HUES64 (cell line): Measurements from ENCODE around the gene PLPP2. TPM values are rescaled to one million over a fixed set of nuclear protein-coding genes. Genes with fewer than 3 reads are reported as not detected.
A peak's percentile ranks its signal among the peaks of the same experiment; 100 is the strongest.

Source experiments
- H3K27ac ChIP-seq: 2 replicates; pipeline ENCODE4 v1.7.0; 2013; ENCODE audit warnings: low read depth, low read length, inconsistent platforms
- H3K27me3 ChIP-seq: 2 replicates; pipeline ENCODE4 v1.6.1; 2013; ENCODE audit warnings: mild to moderate bottlenecking, low read length; ENCODE audit not compliant: insufficient read depth
- H3K36me3 ChIP-seq: 2 replicates; pipeline ENCODE4 v1.6.1; 2013; ENCODE audit warnings: mild to moderate bottlenecking, low read length; ENCODE audit not compliant: insufficient read depth
- H3K4me1 ChIP-seq: 2 replicates; pipeline ENCODE4 v1.6.1; 2013; ENCODE audit warnings: mild to moderate bottlenecking, low read length, moderate library complexity; ENCODE audit not compliant: insufficient read depth
- H3K4me3 ChIP-seq: 2 replicates; pipeline ENCODE4 v1.5.1; 2013; ENCODE audit warnings: mild to moderate bottlenecking, low read length, moderate library complexity
- H3K9ac ChIP-seq: 2 replicates; pipeline ENCODE4 v1.6.1; 2013; ENCODE audit warnings: mild to moderate bottlenecking, low read depth, low read length
- H3K9me3 ChIP-seq: 2 replicates; pipeline ENCODE4 v1.6.1; 2013; ENCODE audit warnings: low read depth, low read length; ENCODE audit not compliant: insufficient read depth
- WGBS: fragments of 150-250, 120-280 bp; methylation state at CpG from one replicate; pipeline ENCODE4 v1.1.7; 2013; ENCODE audit warnings: missing lambda C conversion rate; 5-methylcytosine and 5-hydroxymethylcytosine counted together
- polyA plus RNA-seq, 2 experiments: library from polyadenylated mRNA; stranded (reverse); fragments of 50-300 nt; gene quantifications; one replicate each; pipeline ENCODE4 v1.2.3, GENCODE V29; 2013

PLPP2 gene
- polyA plus RNA-seq (2013, experiment 1 of 2) = 39.5 TPM
- 28.5 TPM for polyA plus RNA-seq (2013, experiment 2 of 2)

GRCh38 chr19:291006-291521 is at the start of gene PLPP2:
Gene PLPP2 (minus strand): TSS chr19:291403. CDS start chr19:291336, 67 bp downstream.
- peaks cover 14% of the 10 kb centered on the region for H3K36me3 ChIP-seq
- peak within 1 kb of the TSS; percentile 97 for H3K27ac ChIP-seq
- peaks cover 31% of the 10 kb centered on the region for H3K4me1 ChIP-seq
- H3K4me3 ChIP-seq = peak within 1 kb of the TSS; percentile 57
- WGBS = 2% methylated on average over 47 of the region's 60 CpGs
- H3K27me3 ChIP-seq = peaks cover 14% of the 10 kb centered on the region
- no peaks in the 10 kb centered on the region for H3K9me3 ChIP-seq
- peak within 1 kb of the TSS; percentile 85 for H3K9ac ChIP-seq

DNA sequence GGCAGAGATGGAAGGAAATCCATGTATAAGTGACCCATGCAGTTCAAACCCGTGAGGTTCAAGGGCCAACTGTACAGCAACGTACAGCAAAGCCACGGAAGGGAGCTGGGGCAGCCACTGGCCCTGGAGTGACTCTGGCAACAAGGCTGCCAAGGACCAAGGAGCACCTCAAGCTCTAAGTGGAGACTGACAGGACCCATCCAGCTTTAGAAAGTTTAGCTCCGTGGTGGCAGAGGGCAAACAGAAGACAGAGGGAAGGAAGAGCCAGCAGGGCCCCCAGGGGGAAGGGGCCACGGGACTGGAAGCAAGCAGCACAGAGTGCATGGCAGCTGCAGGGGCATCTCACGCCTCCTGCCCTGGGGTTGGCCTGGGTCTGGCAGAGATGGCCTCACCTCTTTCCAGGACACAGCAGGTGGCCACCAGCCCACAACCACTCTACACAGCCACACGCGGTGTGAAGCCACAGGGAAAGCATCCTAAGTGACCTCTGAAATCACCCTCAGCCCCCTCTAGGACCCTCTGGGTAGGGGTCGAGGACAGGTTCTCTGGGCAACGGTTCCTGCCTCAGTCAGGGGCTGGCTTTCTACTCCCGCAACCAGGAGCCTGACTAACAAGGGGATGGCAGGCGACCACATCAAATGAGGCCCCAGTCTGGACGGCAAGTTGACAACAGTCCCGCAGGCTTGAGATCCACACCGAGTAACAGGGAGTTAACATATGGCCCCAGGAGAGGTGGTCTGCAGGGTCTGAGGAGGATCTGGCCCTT is 49.6 kb upstream of the PLPP2 start:
- peaks cover 22% of the 10 kb centered on the region for H3K36me3 ChIP-seq
- peaks cover 5% of the 10 kb centered on the region; the same call in 1 of the 2 replicates for H3K4me1 ChIP-seq
- no peak overlapping the region for H3K27ac ChIP-seq
- WGBS = 89% methylated on average over 15 of the region's 15 CpGs
- no peaks in the 10 kb centered on the region for H3K9me3 ChIP-seq
- H3K27me3 ChIP-seq = peaks cover 8% of the 10 kb centered on the region; the same call in 1 of the 2 replicates
- H3K9ac ChIP-seq = no peak overlapping the region
- H3K4me3 ChIP-seq = no peak overlapping the region

GRCh38 chr19:339262-339887 is 48.2 kb upstream of the PLPP2 start:
- H3K27ac ChIP-seq = no peak overlapping the region
- H3K27me3 ChIP-seq = no peaks in the 10 kb centered on the region
- 91% methylated on average over 10 of the region's 10 CpGs for WGBS
- H3K36me3 ChIP-seq = peaks cover 33% of the 10 kb centered on the region
- H3K4me3 ChIP-seq = no peak overlapping the region
- H3K4me1 ChIP-seq = peaks cover 5% of the 10 kb centered on the region; the same call in 1 of the 2 replicates
- no peak overlapping the region for H3K9ac ChIP-seq
- no peaks in the 10 kb centered on the region for H3K9me3 ChIP-seq

DNA sequence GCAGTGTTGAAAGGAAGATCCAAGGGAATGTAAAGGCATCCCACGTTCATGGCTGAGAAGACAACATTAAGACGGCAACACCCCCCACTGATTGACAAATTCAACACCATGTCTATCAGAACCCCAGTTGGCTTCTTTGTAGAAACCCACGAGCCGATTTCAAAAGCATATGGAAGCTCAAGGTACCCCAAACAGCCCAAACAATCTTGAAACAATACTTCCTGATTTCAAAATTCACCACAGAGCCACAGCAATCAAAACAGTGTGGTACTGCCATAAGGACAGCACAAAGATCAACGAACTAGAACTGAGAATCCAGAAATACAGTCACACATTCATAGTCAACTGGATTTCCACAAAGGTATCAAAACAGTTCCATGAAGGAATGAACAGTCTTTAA is 47.2 kb upstream of the PLPP2 start:
- WGBS = 91% methylated on average over 5 of the region's 5 CpGs

DNA sequence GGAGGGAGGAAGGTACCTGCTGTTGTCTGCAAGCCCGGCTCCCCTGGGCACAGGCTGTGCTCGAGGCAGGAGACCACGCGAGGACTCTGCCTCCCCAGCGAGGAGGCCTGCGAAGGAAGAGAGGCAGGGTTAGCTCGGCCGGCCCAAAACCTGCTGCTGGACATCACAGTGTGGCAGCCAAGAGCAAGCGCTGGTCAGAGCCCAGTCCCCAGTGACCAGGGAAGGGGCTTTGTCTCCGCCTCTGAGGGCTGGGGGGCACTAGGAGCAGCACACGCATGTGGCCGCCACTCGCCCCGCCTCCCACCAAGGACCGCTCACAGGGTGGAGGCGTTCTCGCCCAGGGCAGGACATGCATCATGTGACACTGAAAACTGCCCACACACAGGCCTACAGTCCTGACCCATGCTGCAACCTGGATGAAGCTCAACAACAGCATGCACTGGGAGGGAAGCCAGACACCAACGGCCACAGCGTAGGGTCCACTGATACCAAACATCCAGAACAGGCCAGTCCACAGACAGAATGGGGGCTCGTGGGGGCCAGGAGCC is 44.9 kb upstream of the PLPP2 start:
- Histone ChIP-seq H3K9me3 (no peaks in the 10 kb centered on the region), H3K4me3 (no peak overlapping the region), H3K9ac (no peak overlapping the region), H3K4me1 (no peaks in the 10 kb centered on the region), H3K36me3 (peaks cover 41% of the 10 kb centered on the region), H3K27me3 (no peaks in the 10 kb centered on the region), H3K27ac (no peak overlapping the region)
- WGBS = 95% methylated on average over 20 of the region's 20 CpGs

More for the DNA sequence above, 47.2 kb upstream of the PLPP2 start:
- no peak overlapping the region for H3K4me3 ChIP-seq
- no peaks in the 10 kb centered on the region for H3K9me3 ChIP-seq
- peaks cover 39% of the 10 kb centered on the region for H3K36me3 ChIP-seq
- H3K27me3 ChIP-seq = no peaks in the 10 kb centered on the region
- peaks cover 5% of the 10 kb centered on the region; the same call in 1 of the 2 replicates for H3K4me1 ChIP-seq
- no peak overlapping the region for H3K9ac ChIP-seq
- no peak overlapping the region for H3K27ac ChIP-seq

GRCh38 chr19:335486-336066 is 44.4 kb upstream of the PLPP2 start:
- no peaks in the 10 kb centered on the region for H3K9me3 ChIP-seq
- H3K27me3 ChIP-seq = no peaks in the 10 kb centered on the region
- H3K4me1 ChIP-seq = no peaks in the 10 kb centered on the region
- WGBS = 91% methylated on average over 21 of the region's 21 CpGs
- H3K27ac ChIP-seq = no peak overlapping the region
- H3K9ac ChIP-seq = no peak overlapping the region
- H3K4me3 ChIP-seq = no peak overlapping the region
- H3K36me3 ChIP-seq = peaks cover 41% of the 10 kb centered on the region

DNA sequence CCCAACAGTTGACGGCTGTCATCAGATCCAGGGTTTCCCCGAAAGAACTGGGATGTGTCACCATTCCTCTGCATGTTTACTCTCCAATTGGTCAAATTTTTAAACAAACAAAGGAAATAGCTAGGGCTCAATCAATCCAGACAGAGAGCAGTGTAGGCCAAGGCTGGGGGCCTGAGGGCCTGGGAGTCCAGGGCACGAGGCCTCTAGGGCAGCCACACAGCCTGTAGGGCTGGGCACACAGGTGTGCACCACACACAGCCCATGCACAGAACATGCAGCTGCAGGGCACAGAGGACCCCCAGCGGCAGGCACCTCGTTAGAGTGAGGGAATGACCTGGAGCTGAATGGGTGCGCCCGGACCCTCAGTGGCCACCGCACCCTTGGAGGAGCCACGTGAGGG is 43.9 kb upstream of the PLPP2 start:
- WGBS = 87% methylated on average over 9 of the region's 9 CpGs
- H3K27ac ChIP-seq = no peak overlapping the region
- no peaks in the 10 kb centered on the region for H3K9me3 ChIP-seq
- H3K36me3 ChIP-seq = peaks cover 40% of the 10 kb centered on the region
- H3K4me1 ChIP-seq = no peaks in the 10 kb centered on the region
- no peaks in the 10 kb centered on the region for H3K27me3 ChIP-seq
- H3K9ac ChIP-seq = no peak overlapping the region
- H3K4me3 ChIP-seq = no peak overlapping the region

DNA sequence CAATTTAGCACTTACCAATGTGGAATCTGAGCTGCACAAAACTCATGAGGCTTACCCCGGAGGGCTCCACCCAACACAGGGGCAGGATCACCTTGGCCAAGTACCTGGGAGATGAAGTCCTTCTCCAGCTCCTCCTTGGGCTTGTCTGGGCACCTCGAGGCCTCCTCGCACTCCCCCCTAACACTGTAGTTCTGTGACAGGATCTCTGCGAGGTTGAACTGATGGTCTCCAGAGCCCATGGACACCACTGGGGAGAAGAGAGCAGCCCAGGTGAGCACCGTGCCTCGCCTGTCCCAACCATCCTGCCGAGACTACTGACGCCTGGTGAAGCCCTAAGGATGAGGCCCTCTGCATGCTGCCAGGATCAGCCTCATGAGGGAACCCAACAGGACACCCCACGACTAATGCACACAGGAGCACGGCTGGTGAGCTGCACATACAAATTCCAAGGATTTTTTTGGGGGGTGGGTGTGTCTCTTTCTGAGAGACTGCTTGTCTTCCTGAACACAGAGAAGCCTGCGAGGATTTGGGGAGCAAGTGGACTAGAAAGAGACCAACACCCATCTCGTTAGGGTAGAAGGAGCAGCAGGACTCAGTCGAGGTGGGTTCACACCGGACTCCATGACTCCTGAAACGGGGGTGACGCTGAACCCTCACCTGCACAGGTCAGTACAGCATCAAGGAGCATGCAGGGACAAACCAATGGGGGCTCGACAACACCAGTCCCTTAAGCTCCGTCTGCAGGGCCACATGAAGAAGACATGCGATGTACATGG is 43.3 kb upstream of the PLPP2 start:
- Histone ChIP-seq H3K9me3 (no peaks in the 10 kb centered on the region), H3K36me3 (peaks cover 41% of the 10 kb centered on the region), H3K4me1 (no peaks in the 10 kb centered on the region), H3K4me3 (no peak overlapping the region), H3K27ac (no peak overlapping the region), H3K9ac (no peak overlapping the region), H3K27me3 (no peaks in the 10 kb centered on the region)
- 96% methylated on average over 19 of the region's 19 CpGs for WGBS

GRCh38 chr19:330503-330902 is 39.3 kb upstream of the PLPP2 start:
- WGBS = 95% methylated on average over 4 of the region's 8 CpGs
- Histone ChIP-seq H3K27me3 (no peaks in the 10 kb centered on the region), H3K36me3 (peaks cover 79% of the 10 kb centered on the region)

DNA sequence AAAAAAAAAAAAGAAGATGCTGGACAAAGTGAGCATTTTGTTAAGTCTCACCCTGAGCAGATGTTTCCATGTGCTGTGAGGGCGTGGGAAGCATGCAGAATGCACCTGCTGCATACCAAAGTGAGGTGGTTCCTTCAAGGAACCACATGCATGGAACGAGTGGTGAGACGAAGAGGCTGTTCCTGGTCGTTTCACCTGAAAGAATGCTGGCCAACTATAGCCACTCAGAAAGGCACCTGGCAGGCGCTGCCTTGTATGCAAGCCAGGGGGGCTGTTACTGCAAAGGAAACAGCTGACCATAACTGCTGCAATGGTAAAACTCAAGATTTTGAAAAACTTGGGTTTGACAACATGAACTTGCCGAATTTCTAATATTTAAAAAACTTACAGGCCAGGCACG is 38.7 kb upstream of the PLPP2 start:
- Histone ChIP-seq H3K9me3 (peaks cover 6% of the 10 kb centered on the region; the same call in 1 of the 2 replicates), H3K4me1 (no peaks in the 10 kb centered on the region), H3K27ac (no peak overlapping the region), H3K9ac (no peak overlapping the region), H3K27me3 (no peaks in the 10 kb centered on the region), H3K36me3 (peaks cover 79% of the 10 kb centered on the region), H3K4me3 (no peak overlapping the region)
- WGBS = 96% methylated on average over 7 of the region's 7 CpGs

More at GRCh38 chr19:330503-330902, 39.3 kb upstream of the PLPP2 start:
- Histone ChIP-seq H3K4me1 (no peaks in the 10 kb centered on the region), H3K27ac (no peak overlapping the region), H3K9ac (no peak overlapping the region), H3K9me3 (peaks cover 6% of the 10 kb centered on the region; the same call in 1 of the 2 replicates), H3K4me3 (no peak overlapping the region)
